GM21528 (cell line): Measurements from ENCODE around the gene PRR5.
"Not testable (repeated sequence)": the region's sequence is repeated elsewhere in the genome, so short reads cannot be mapped to it uniquely, and the experiment has no call there.

ENCODE experiments used
- ATAC-seq: cut with Tn5 transposase; IDR thresholded peaks from one replicate; pipeline ENCODE4 v1.9.1; 2021; ENCODE audit warnings: mild to moderate bottlenecking, moderate library complexity; ENCODE audit not compliant: unreplicated experiment, low FRiP score

PRR5 gene

DNA sequence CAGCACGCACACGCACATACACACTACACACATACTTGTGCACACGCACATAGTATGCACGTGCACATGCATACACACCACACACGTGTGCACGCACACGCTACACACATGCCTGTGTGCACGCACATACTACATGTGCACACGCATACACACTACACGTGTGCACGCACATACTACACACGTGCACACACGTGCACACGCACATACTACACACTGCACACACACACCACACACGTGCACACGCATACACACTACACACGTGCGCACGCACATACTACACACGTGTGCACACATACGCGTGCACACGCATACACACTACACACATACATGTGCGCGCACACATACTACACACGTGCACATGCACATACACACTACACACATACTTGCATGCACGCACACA is 30.7 kb downstream of the PRR5 start:
- ATAC-seq = no peak

DNA sequence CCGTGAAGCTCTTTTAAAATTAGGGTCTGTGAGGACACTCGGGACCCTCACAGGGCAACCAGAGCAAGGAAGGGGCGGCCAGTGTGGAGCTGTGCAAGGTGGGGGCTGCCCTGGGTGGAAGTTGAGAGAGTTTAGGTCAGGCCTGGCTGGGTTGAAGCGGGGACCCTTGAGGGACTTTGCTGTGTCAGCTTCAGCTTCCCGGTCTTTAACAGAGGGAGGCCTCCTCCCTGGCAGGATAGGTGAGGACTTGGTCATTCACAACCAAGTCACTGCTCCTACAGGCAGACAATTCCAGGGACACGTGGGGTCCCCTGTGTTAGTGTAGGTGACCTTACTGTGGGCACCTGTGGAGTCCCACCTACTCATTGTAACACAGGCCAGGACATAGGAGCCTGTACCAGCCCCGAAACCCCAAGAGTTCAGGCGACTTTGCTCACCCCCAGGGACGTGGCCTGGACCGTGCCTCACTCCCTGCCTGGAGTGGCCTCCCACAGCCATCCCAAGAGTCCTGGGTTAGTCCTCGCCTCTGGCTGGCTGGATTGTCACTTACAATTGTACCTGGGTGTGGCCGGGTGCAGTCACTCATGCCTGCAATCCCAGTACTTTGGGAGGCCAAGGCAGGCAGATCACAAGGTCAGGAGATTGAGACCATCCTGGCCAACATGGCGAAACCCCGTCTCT is 31.6 kb downstream of the PRR5 start:
- ATAC-seq = no peak

GRCh38 chr22:44734278-44734677 is 32.3 kb downstream of the PRR5 start:
- ATAC-seq = no peak

DNA sequence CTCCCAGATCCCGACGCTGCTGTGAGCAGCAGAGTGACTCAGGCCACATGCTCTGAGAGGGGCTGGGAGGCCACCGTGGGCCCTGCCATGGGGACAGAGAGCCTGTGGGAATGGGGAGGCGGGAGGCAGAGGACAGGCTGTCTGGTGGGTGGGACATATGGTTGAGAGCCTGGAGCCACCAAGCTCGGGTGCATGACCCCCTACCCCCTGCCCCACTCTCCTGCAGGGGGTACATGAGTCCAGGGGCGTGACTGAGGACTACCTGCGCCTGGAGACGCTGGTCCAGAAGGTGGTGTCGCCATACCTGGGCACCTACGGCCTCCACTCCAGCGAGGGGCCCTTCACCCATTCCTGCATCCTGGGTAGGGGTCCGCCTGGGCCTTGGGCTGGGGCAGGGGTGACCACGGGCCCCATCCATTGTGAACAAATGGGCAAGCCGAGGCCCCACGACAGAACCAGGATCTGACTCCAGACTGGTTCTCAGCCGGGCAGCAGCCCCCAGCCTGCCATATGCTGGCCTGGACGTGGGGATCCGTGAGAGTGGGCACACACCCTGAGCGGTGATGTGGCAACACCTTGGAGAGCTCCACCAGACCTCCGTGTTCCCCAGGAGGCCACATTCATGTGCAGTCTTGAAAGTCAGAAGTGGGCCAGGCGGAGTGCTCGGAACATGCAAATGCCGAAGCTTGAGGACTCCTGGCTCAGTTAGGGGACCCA is 33.0 kb downstream of the PRR5 start:
- ATAC-seq = no peak

DNA sequence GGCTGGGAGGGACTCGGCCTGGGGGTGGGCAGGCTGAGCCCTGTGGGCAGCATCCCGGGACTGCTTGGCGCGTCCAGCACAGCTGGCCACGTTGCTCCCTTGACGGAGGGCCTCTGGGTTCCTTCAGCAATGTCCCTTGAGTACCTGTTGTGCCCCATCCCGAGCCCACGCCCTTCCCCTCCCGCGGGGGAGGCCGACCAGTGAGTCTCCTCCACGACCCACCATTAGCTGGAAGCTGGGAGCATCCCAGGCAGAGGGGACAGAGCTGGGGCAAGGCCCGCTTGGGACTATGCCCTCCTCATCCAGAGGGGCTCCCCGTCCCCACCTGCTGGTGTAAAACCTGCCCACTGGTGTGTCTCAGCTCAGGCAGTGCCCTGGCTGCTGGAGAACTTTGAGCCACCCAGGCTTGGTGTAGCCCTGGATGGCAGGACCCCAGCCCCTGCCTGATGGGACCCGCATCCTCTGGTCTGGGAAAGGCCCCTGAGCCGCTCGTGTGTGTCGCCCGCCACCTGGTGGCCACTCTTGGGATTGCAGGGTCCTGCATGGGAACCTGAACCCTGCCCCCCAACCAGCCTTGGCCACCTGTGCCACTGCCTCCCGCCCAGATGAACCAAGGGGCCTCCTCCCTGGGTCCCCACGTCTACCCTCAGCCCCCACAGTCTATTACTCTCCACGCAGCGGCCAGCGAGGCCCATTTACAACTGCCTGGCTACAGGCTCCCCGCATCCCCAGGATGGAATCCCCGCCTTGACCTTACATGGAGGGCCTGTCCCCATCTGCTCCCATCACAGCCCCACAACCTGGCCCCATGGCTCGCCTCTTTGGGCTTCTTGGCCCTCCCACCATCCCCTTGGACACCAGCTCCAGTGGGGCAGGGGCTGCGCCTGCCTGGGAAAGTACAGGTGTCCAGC is 33.8 kb downstream of the PRR5 start:
- ATAC-seq = no peak

DNA sequence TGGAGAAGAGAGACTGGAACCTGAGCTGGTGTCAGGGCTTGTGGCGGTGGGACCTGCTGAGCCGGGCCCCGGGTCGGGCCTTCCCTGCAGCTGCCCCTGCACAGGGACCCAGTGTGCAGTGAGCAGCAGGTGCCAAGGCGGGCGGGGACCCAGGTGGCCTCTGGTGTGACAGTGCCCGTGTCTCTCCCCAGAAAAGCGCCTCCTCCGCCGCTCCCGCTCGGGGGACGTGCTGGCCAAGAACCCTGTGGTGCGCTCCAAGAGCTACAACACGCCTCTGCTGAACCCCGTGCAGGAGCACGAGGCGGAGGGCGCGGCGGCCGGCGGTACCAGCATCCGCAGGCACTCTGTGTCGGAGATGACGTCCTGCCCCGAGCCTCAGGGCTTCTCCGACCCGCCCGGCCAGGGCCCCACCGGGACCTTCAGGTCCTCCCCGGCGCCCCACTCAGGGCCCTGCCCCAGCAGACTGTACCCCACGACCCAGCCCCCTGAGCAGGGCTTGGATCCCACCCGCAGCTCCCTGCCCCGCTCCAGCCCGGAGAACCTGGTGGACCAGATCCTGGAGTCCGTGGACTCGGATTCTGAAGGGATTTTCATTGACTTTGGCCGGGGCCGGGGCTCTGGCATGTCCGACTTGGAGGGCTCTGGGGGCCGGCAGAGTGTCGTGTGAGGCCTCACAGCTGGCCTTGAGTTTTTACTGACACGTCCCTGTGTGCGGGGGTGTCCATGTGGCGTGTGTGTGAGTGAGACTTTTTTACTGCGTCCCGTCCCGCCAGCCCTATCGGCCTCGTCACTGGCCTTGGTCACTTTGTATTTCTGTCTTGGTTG is 34.8 kb downstream of the PRR5 start:
- no peak for ATAC-seq

- no peak for ATAC-seq
These were observed 35.7 kb downstream of the PRR5 start for GRCh38 chr22:44737406-44738346.

DNA sequence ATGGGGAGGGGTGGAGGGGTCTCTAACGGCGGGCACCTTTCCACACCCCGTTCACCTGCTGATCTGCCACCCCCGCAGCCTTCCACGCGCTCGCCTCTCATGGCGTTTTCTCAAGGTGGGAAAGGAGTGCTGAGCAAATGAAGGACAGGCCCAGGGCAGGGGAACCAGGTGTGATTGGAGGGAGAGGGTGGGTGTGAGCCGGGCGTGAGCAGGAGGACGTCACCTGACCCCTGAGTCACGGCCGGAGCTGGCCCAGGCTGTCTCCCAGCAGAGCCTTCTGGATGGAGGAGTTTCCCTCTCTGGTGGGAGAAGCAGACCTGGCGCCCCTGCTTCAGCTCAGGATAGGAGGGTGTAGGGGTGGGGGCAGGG is 36.3 kb downstream of the PRR5 start:
- ATAC-seq = no peak

GRCh38 chr22:44739024-44739423 is 37.0 kb downstream of the PRR5 start:
- no peak for ATAC-seq

DNA sequence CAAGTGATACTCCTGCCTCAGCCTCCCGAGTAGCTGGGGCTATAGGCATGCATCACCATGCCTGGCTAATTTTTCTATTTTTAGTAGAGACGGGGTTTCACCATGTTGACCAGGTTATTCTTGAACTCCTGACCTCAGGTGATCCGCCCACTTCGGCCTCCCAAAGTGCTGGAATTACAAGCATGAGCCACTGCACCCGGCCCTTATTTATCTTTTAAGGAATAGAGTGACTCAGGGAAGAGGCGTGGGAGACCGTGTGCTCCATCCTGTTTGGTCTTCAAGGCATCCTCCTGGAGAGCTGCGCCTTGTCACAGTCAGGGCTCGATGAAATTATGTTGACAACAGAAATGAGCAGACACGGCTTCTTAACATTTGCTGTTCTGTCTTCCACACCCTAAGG is 37.7 kb downstream of the PRR5 start:
- ATAC-seq = not testable (repeated sequence)

DNA sequence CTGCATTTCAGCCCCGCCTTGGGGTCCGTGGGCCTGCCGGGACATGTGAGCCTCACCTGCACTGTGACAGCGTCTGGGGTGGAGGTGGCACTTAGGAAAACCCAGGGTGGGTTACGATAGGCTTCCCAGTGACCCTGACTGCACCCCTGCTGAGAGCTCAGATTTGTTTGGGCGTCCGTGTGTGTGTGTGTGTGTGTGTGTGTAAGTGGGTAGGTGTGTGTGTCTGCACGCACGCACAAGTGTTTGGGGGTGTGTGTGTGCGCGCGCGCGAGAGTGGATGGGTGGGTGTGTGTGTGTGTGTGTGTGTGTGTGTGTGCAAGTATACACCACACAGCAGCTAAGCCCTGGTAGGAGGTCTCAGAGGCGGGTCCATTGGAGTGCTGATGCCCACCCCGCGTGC is 38.3 kb downstream of the PRR5 start:
- no peak for ATAC-seq

GRCh38 chr22:44741929-44742328 is 39.9 kb downstream of the PRR5 start:
- no peak for ATAC-seq

GRCh38 chr22:44743247-44743646 is 41.2 kb downstream of the PRR5 start:
- ATAC-seq = no peak

- ATAC-seq = no peak
These were observed 41.8 kb downstream of the PRR5 start for GRCh38 chr22:44743804-44744211.

DNA sequence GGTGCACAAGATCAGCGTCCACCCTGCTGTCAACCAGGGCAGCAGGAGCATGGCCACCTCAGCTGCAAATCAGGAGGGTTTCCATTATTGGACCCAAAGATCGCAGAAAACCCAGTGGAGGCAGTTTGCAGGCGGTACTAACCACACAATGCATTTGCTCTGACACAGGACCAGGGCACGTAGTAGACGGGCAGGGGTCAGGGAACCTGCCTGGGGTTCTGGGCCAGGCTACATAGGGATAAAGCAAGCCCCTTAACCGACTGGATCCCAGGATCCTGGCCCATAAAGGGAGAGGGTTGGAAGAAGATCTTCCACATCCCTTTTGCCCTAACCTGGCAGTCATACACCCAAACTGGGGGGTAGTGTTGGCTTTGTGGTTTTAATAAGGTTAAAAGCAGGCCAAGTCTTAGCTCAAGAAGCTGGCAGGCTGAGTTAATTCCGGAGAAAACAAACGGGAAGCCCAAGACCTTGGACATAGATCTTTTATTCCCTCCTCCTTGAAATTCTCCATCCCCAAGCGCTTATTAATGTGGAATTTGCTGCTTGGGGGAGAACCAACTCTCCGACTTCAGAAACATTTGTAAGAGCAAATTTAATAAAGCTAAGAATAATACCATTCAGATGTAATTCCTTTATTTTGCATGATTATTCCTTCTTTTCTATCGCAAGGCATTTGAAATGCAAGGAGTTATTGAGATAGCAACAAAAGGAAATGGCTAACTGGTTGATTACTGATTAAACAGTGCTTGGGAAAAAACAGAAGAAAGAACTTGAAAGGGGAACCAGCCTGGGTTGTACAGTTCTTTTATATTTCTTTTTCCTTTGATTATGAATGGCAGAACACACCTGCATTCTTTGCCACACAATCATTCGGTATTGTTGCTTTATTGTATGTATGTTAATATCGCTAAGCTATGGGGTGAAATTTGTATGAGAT is 44.1 kb downstream of the PRR5 start:
- ATAC-seq = no peak

DNA sequence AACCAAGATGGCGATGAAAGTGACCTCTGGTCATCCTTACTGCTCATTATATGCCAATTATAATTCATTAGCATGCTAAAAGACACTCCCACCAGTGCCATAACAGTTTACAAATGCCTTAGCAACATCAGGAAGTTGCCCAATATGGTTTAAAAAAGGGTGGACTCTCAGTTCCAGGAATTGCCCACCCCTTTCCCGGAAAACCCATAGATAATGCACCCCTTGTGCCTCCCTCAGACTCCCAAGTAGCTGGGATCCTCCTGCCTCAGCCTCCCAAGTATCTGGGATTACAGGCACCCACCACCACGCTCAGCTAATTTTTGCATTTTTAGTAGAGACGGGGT is 45.8 kb downstream of the PRR5 start:
- not testable (repeated sequence) for ATAC-seq

DNA sequence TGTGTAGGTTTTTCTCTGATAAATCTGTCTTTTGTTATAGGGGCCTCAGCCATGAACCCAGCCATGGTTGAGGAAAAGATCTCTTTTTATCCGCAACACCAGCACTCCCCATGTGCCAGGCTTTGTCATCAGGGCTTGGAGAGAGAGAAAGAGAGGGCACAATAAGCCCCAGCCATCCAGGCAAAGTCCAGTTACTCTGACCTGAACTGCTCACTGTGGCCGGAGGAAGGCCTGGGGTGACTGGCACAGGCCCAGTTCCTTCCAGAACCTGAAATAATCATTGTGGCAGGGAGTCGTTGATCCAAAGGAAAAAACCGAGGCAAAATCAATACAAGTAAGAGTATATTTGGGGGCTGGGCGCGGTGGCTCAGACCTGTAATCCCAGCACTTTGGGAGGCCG is 46.5 kb downstream of the PRR5 start:
- no peak for ATAC-seq

GRCh38 chr22:44750481-44750880 is 48.5 kb downstream of the PRR5 start:
- ATAC-seq = no peak
